Heart left ventricle (tissue), 16 donors: ENCODE data around the gene MC1R. TPM values are rescaled to one million over a fixed set of nuclear protein-coding genes. Genes with fewer than 3 reads are reported as not detected.

Source experiments
- ATAC-seq, 4 donors: fragments of 200-7000 bp; cut with Tn5 transposase; one replicate each; pipeline ENCODE4 v1.9.1; 2020 to 2022; ENCODE audit warnings: moderate library complexity in 4 of 4, mild to moderate bottlenecking in 3 of 4, moderate number of reproducible peaks in 1 of 4
- DNase-seq, 5 donors: peaks; one replicate each; pipeline ENCODE4 v3.0.0-alpha.2; 2020
- H3K27ac ChIP-seq, 12 donors: fragments of 200-600 bp; sonication (generic) in 4 of 12; one replicate each; pipeline versions ENCODE4 v1.5.0 to v1.8.0; 2016 to 2022; ENCODE audit warnings: mild to moderate bottlenecking in 2 of 12
- H3K27me3 ChIP-seq, 9 donors: fragments of 200-600 bp; sonication (generic) in 2 of 9; one replicate each; pipeline versions ENCODE4 v1.5.1 to v1.8.0; 2016 to 2022; ENCODE audit warnings: mild to moderate bottlenecking in 3 of 9
- H3K36me3 ChIP-seq, 9 donors: fragments of 200-600 bp; sonication (generic) in 2 of 9; one replicate each; pipeline versions ENCODE4 v1.5.0 to v1.8.0; 2018 to 2022; ENCODE audit warnings: mild to moderate bottlenecking in 2 of 9
- H3K4me1 ChIP-seq, 12 donors: fragments of 200-600 bp; sonication (generic) in 4 of 12; one replicate each; pipeline versions ENCODE4 v1.5.0 to v1.8.0; 2016 to 2022; ENCODE audit warnings: mild to moderate bottlenecking in 3 of 12
- H3K4me3 ChIP-seq, 12 donors: fragments of 200-600 bp; sonication (generic) in 4 of 12; one replicate each; pipeline versions ENCODE4 v1.5.0 to v1.8.0; 2017 to 2022; ENCODE audit warnings: mild to moderate bottlenecking in 9 of 12, moderate library complexity in 4 of 12
- H3K9me3 ChIP-seq, 12 donors: fragments of 200-600 bp; sonication (generic) in 4 of 12; one replicate each; pipeline versions ENCODE4 v1.5.0 to v1.8.0; 2016 to 2022; ENCODE audit warnings: mild to moderate bottlenecking in 1 of 12
- CTCF ChIP-seq, 12 donors: fragments of 200-600 bp; sonication (generic) in 4 of 12; IDR thresholded peaks; one replicate each; pipeline versions ENCODE4 v1.5.0 to v1.8.0; 2018 to 2022; ENCODE audit warnings: antibody characterized with exemption in 12 of 12, mild to moderate bottlenecking in 5 of 12
- POLR2A ChIP-seq, 2 donors: fragments of 450-650 bp; IDR thresholded peaks; one replicate each; pipeline ENCODE4 v1.6.1; 2017; ENCODE audit warnings: antibody characterized with exemption in 2 of 2, mild to moderate bottlenecking in 2 of 2, moderate library complexity in 2 of 2
- WGBS, 4 donors: extraction: QIAGEN DNeasy Blood & Tissue Kit in 2 of 4; methylation state at CpG; one replicate each; pipeline versions ENCODE4 v1.1.5 to v1.1.7; 2013 to 2018; 5-methylcytosine and 5-hydroxymethylcytosine counted together
- intact Hi-C, 10 donors: fragments of 100-400 bp; cut with DNase I; formaldehyde crosslinking; loops; one replicate each; pipeline versions ENCODE4 v1.11.1 to v1.14.2; 2022
- polyA plus RNA-seq, 2 donors: library from polyadenylated mRNA; stranded (reverse); fragments of 200-250 nt; gene quantifications; one replicate each; pipeline ENCODE4 v1.2.3, GENCODE V29; 2013
- total RNA-seq, 9 donors: library from RNA; depleted of rRNA in 2 of 9; stranded (reverse); fragments of >200 nt in 2 of 9; fragmentation: NEBNext Ultra II Directional in 3 of 9; extraction: Animal tissue kit (Norgen Biotek cat#: 25700) in 3 of 9; gene quantifications; one replicate each; pipeline versions ENCODE4 v1.1.0 to v1.2.4, GENCODE V29; 2016 to 2023
- donor health status: ischemic (EF 13 %, LVEDD 7.1; RV severe dilation, severe dysfunction).
- donor health status: healthy with polysubstance abuse.
- donor health status: DM: no; HTN: yes; CAD: no.
- donor health status: DM: no; HTN: no; CAD: no.
- donor health status: ischemic (EF 25% LVEDD 6.9; RV normal size, moderate dysfunction).
- donor health status: ischemic (EF 25% LVEDD 5.7; RV mildly dilated, moderate dysfunction).
- donor health status: healthy.
- donor health status: DM: yes; HTN: yes; CAD: no.
- donor health status: ischemic (EF 35%, LVEDD 5.7; RV mildly dilated, moderate dysfunction).
- donor health status: nonischemic (EF 11% LVEDD 7.7; RV severe dilation, severe dysfunction).
- donor health status: DM: yes; HTN: yes; CAD: no.
- donor health status: PGD.
- donor health status: ischemic (EF 29% LVEDD 5.4; RV normal size, mild dysfunction).
- donor health status: nonischemic (EF 23%, LVEDD 6.1; RV moderate dilation, normal function).

MC1R gene
- total and polyA plus RNA-seq, 11 donors, result 0.42 to 2.1 (median 1.3) TPM

- ATAC-seq, result no peak
- H3K27ac ChIP-seq, result no peak overlapping the region
- no peak overlapping the region for H3K4me3 ChIP-seq
- H3K4me1 ChIP-seq, result peaks cover 0 to 24% (median 0%) of the 10 kb centered on the region in 12 donors
- TF ChIP-seq CTCF (IDR thresholded peaks at IDR 0.05), result no peak
- no peak for TF ChIP-seq POLR2A (IDR thresholded peaks at IDR 0.05)
- 87 to 95% (median 88%) methylated on average over 15 of the region's 15 CpGs for whole genome bisulfite sequencing, 4 donors
- no peak for DNase-seq
- H3K27me3 ChIP-seq, result no peaks in the 10 kb centered on the region
- peaks cover 0 to 47% (median 34%) of the 10 kb centered on the region in 9 donors for H3K36me3 ChIP-seq
- H3K9me3 ChIP-seq, result no peaks in the 10 kb centered on the region
- intact Hi-C loops, result no loop called here
Measured at GRCh38 chr16:89955001-89955685, 36.5 kb downstream of the MC1R start.

GRCh38 chr16:89956505-89957215, 38.0 kb downstream of the MC1R start:
- TF ChIP-seq CTCF (IDR thresholded peaks at IDR 0.05), result no peak
- TF ChIP-seq POLR2A (IDR thresholded peaks at IDR 0.05), result no peak
- DNase-seq (peak in 1 of 5 donors; percentile 61), ATAC-seq (peak in 2 of 4 donors; percentile 7 to 15)
- intact Hi-C loops, result no loop called here
- 91 to 96% (median 92%) methylated on average over 15 of the region's 15 CpGs for WGBS, 4 donors
- H3K4me1 ChIP-seq, result peaks cover 0 to 24% (median 0%) of the 10 kb centered on the region in 12 donors
- H3K9me3 ChIP-seq, result no peaks in the 10 kb centered on the region
- H3K36me3 ChIP-seq, result peaks cover 0 to 62% (median 43%) of the 10 kb centered on the region in 9 donors
- no peaks in the 10 kb centered on the region for H3K27me3 ChIP-seq
- peak overlapping the region in 3 of 12 donors; percentile 20 to 52 (median 25) for H3K4me3 ChIP-seq
- H3K27ac ChIP-seq, result peak overlapping the region in 2 of 12 donors; percentile 17 to 90

- Histone ChIP-seq H3K36me3 (peaks cover 0 to 64% (median 43%) of the 10 kb centered on the region in 9 donors), H3K27ac (peak overlapping the region in 2 of 12 donors; percentile 17 to 90), H3K9me3 (no peaks in the 10 kb centered on the region), H3K27me3 (no peaks in the 10 kb centered on the region), H3K4me1 (peaks cover 0 to 24% (median 0%) of the 10 kb centered on the region in 12 donors), H3K4me3 (peak overlapping the region in 6 of 12 donors; percentile 18 to 52 (median 27))
- ATAC-seq (no peak), DNase-seq (no peak)
- WGBS, 4 donors, result 89 to 93% (median 92%) methylated on average over 12 to 23 of the region's 23 CpGs
- no peak for TF ChIP-seq POLR2A (IDR thresholded peaks at IDR 0.05)
- intact Hi-C loops, result no loop called here
Measured at GRCh38 chr16:89957216-89957785, 38.6 kb downstream of the MC1R start.

- Histone ChIP-seq H3K36me3 (peaks cover 0 to 64% (median 43%) of the 10 kb centered on the region in 9 donors), H3K4me3 (peak overlapping the region in 3 of 12 donors; percentile 25 to 52 (median 31)), H3K9me3 (no peaks in the 10 kb centered on the region), H3K27me3 (no peaks in the 10 kb centered on the region), H3K27ac (peak overlapping the region in 1 of 12 donors; percentile 90), H3K4me1 (peaks cover 0 to 24% (median 0%) of the 10 kb centered on the region in 12 donors)
- TF ChIP-seq POLR2A (IDR thresholded peaks at IDR 0.05) (no peak), CTCF (IDR thresholded peaks at IDR 0.05) (no peak)
- peak in 3 of 5 donors; percentile 57 to 69 (median 69) for DNase-seq
- ATAC-seq, result peak; percentile 15 to 67 (median 64)
- WGBS, 4 donors, result 91 to 96% (median 91%) methylated on average over 7 of the region's 7 CpGs
- intact Hi-C loops, result no loop called here
Measured at GRCh38 chr16:89958068-89958467, 39.4 kb downstream of the MC1R start.
